ENCODE data around the gene TMEM140. TPM values are rescaled to one million over a fixed set of nuclear protein-coding genes. Genes with fewer than 3 reads are reported as not detected.

TMEM140 gene
- total RNA-seq, result 24.9 and 28.7 TPM in 2 replicates

GRCh38 chr7:135147899-135148721 is at the start of gene TMEM140:
TSS of gene TMEM140 (plus strand) at chr7:135148072. CDS start at chr7:135164442, 16,370 bp downstream.

GRCh38 chr7:135170274-135170997 is 22.6 kb downstream of the TMEM140 start, which contains the start of gene CYREN:
TSS of gene CYREN (minus strand) at chr7:135170707. CDS start at chr7:135168922, 1,785 bp downstream.

GRCh38 chr7:135211179-135211945 is 63.5 kb downstream of the TMEM140 start, which contains the start of gene WDR91:
TSS of gene WDR91 (minus strand) at chr7:135211526. CDS start at chr7:135211502, 24 bp downstream.

Small RNA genes within 50 kb of the gene (small RNA-seq; reads per million reads assigned to genes)
- 0.13 reads per million for gene MIR6509

Other genes with a start within 250 kb of the TMEM140 start
- gene AGBL3, start 161.6 kb upstream of the TMEM140 start, total RNA-seq, result 1.6 and 1.9 TPM in 2 replicates
- 23.5 and 28.8 TPM in 2 replicates for gene CYREN, start 22.6 kb downstream of the TMEM140 start, total RNA-seq
- 4.5 and 5.2 TPM in 2 replicates for gene WDR91, start 63.5 kb downstream of the TMEM140 start, total RNA-seq
- gene STRA8, start 85.8 kb downstream of the TMEM140 start, total RNA-seq, result not detected in 2 replicates

Data from vein endothelial cell (primary cell).